Naive thymus-derived CD4-positive, alpha-beta T cell (primary cell): ENCODE data around the gene ZDHHC16. TPM values are rescaled to one million over a fixed set of nuclear protein-coding genes. Genes with fewer than 3 reads are reported as not detected.
A peak's percentile ranks its signal among the peaks of the same experiment; 100 is the strongest.

Source experiments
- ATAC-seq: fragments of 150-1000 bp; cut with Tn5 transposase; 2 replicates; pipeline ENCODE4 v1.10.0; 2021; ENCODE audit warnings: mild to moderate bottlenecking, moderate library complexity
- CTCF ChIA-PET: fragments of 350-600 bp; sonication (Branson Sonifier 250); formaldehyde crosslinking; loops from one replicate; lab custom pipeline; 2021; ENCODE audit warnings: antibody characterized with exemption; lab: Charles Lee
- POLR2A ChIA-PET: fragments of 350-600 bp; sonication (Branson Sonifier 250); formaldehyde crosslinking; loops from one replicate; lab custom pipeline; 2021; ENCODE audit warnings: antibody characterized with exemption, inconsistent platforms; lab: Charles Lee
- DNase-seq, 9 donors: peaks; one replicate each; pipeline versions ENCODE4 v3.0.0 to v3.0.0-alpha.2; 2020 to 2022; ENCODE audit warnings: mixed read lengths in 1 of 9
- H3K27ac ChIP-seq: one replicate; pipeline ENCODE4 v1.7.0; 2013; ENCODE audit warnings: mild to moderate bottlenecking, low read depth, low read length, moderate library complexity
- H3K27me3 ChIP-seq, 2 donors: one replicate each; pipeline ENCODE4 v1.7.0; 2013; ENCODE audit warnings: low read length in 2 of 2, mild to moderate bottlenecking in 2 of 2, moderate library complexity in 2 of 2; ENCODE audit not compliant: control insufficient read depth in 2 of 2, insufficient read depth in 2 of 2
- H3K36me3 ChIP-seq, 3 experiments: 1 replicate in 2 of 3; 2 replicates in 1 of 3; pipeline ENCODE4 v1.7.0; 2013; ENCODE audit warnings: low read length in 3 of 3, mild to moderate bottlenecking in 3 of 3, moderate library complexity in 1 of 3; ENCODE audit not compliant: insufficient read depth in 3 of 3, control insufficient read depth in 2 of 3
- H3K4me1 ChIP-seq, 2 donors: one replicate each; pipeline ENCODE4 v1.7.0; 2013; ENCODE audit warnings: low read length in 2 of 2, mild to moderate bottlenecking in 2 of 2, moderate library complexity in 1 of 2; ENCODE audit not compliant: control insufficient read depth in 2 of 2, insufficient read depth in 2 of 2
- H3K4me3 ChIP-seq: 2 replicates; pipeline ENCODE4 v1.7.0; 2013; ENCODE audit warnings: mild to moderate bottlenecking, low read length
- H3K9me3 ChIP-seq, 3 experiments: 1 replicate in 2 of 3; 2 replicates in 1 of 3; pipeline ENCODE4 v1.7.0; 2013; ENCODE audit warnings: low read length in 3 of 3; ENCODE audit not compliant: control insufficient read depth in 2 of 3
- H3K27ac Mint-ChIP-seq, 9 donors: one replicate each; pipeline ENCODE4 v1.8.0; 2020 to 2022; ENCODE audit warnings: mixed read lengths in 9 of 9, mild to moderate bottlenecking in 8 of 9, moderate library complexity in 5 of 9, inconsistent platforms in 2 of 9
- H3K27me3 Mint-ChIP-seq, 5 donors: one replicate each; pipeline ENCODE4 v1.8.0; 2021 to 2022; ENCODE audit warnings: mixed read lengths in 5 of 5, mild to moderate bottlenecking in 1 of 5
- H3K36me3 Mint-ChIP-seq, 5 donors: one replicate each; pipeline ENCODE4 v1.8.0; 2020 to 2022; ENCODE audit warnings: mixed read lengths in 5 of 5, mild to moderate bottlenecking in 3 of 5, inconsistent platforms in 1 of 5
- H3K4me1 Mint-ChIP-seq, 7 donors: one replicate each; pipeline ENCODE4 v1.8.0; 2020 to 2022; ENCODE audit warnings: mixed read lengths in 7 of 7, mild to moderate bottlenecking in 3 of 7, inconsistent platforms in 1 of 7
- H3K4me3 Mint-ChIP-seq, 10 donors: one replicate each; pipeline ENCODE4 v1.8.0; 2020 to 2022; ENCODE audit warnings: mild to moderate bottlenecking in 10 of 10, mixed read lengths in 10 of 10, moderate library complexity in 6 of 10, inconsistent platforms in 2 of 10
- H3K9me3 Mint-ChIP-seq, 11 donors: one replicate each; pipeline ENCODE4 v1.8.0; 2020 to 2022; ENCODE audit warnings: mixed read lengths in 11 of 11, mild to moderate bottlenecking in 4 of 11, inconsistent platforms in 1 of 11, moderate library complexity in 1 of 11
- intact Hi-C, 2 donors: fragments of 100-400 bp; cut with micrococcal nuclease; formaldehyde crosslinking; loops; one replicate each; pipeline ENCODE4 v1.15.1; 2023
- polyA plus RNA-seq, 2 donors: library from polyadenylated mRNA; unstranded; fragments of 300-500 nt; fragmentation: Illumina TruSeq; gene quantifications; one replicate each; pipeline ENCODE4 v1.2.3, GENCODE V29; 2021
- total RNA-seq, 6 experiments: library from RNA in 5 of 6; stranded (reverse) in 5 of 6; gene quantifications; 1 replicate in 5 of 6; 2 replicates in 1 of 6; pipeline ENCODE4 v1.2.3 and lab custom pipeline; 2021 to 2026

ZDHHC16 gene
- total and polyA plus RNA-seq, 7 experiments from 2014 or later, result 13.2 to 38.8 (median 26.8) TPM

DNA sequence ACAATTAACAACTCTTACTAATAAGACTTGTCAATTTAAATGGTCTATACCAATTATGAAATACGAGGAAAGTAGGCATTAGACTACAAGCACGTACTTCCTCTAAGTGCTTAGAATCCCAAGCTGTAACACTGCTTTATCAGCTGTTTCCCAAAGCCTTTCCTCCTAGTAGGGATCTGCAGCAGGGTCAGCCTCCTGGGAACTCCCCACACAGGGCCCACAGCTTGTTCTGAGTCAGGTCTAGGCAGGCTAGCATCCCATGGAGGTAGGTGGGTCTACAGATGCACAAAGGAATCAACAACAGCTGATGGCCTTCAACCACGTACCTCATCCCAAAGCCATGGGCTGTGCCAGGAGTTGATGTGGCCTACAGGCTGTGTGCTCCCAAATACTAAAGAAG, 37.5 kb downstream of the ZDHHC16 start:
- no peak for DNase-seq
- no peaks in the 10 kb centered on the region for H3K4me1 ChIP-seq
- Mint-ChIP-seq H3K27ac (peak overlapping the region in 2 of 9 donors; percentile 62), H3K27me3 (no peaks in the 10 kb centered on the region), H3K36me3 (peaks cover 0 to 26% (median 13%) of the 10 kb centered on the region in 5 donors), H3K4me3 (no peak overlapping the region), H3K4me1 (peaks cover 1 to 22% (median 14%) of the 10 kb centered on the region in 7 donors), H3K9me3 (no peaks in the 10 kb centered on the region)
- no peak for ATAC-seq
- H3K27ac ChIP-seq, result no peak overlapping the region
- intact Hi-C loops, result loop anchor here in 1 of 2 donors (2.0 kb wide), 1 partner anchor 15 kb away; the partner anchor contains the start of genes MMS19 and UBTD1
- no peaks in the 10 kb centered on the region for H3K9me3 ChIP-seq
- ChIA-PET CTCF (interaction anchor here (0.7 kb wide), 1 partner anchor 38 kb away, joined by 4 read pairs; no protein-coding TSS in a partner anchor), POLR2A (no interaction called here)
- H3K4me3 ChIP-seq, result no peak overlapping the region
- H3K27me3 ChIP-seq, result no peaks in the 10 kb centered on the region
- H3K36me3 ChIP-seq, result peaks cover 9 to 49% (median 12%) of the 10 kb centered on the region in 3 experiments

DNA sequence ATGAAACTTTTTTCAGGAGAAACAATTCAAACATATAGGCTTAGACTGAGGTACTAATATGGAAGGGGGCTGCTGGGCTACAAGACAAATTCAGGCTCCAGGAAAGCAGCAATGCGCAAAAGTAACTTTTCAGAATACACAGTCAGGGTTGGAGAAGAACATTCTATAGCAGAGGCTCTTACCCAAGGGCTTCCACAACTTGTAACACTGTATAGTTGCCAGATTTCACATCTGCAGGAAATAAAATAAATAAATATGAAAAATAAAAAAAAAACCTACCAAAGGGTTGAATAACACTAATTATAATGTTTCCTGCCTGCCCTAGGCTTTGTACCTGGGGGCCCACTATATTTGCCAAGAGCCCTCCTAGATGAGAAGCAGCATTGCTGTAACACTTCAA, 37.9 kb downstream of the ZDHHC16 start:
- peaks cover 9 to 46% (median 11%) of the 10 kb centered on the region in 3 experiments for H3K36me3 ChIP-seq
- no peaks in the 10 kb centered on the region for H3K9me3 Mint-ChIP-seq
- CTCF ChIA-PET, result no interaction called here
- no peaks in the 10 kb centered on the region for H3K27me3 Mint-ChIP-seq
- H3K36me3 Mint-ChIP-seq, result peaks cover 0 to 25% (median 13%) of the 10 kb centered on the region in 5 donors
- DNase-seq (no peak), ATAC-seq (no peak)
- POLR2A ChIA-PET, result interaction anchor here (0.6 kb wide), 1 partner anchor 9 kb away, joined by 4 read pairs; no protein-coding TSS in a partner anchor
- no peaks in the 10 kb centered on the region for H3K4me1 ChIP-seq
- peak overlapping the region in 2 of 9 donors; percentile 62 for H3K27ac Mint-ChIP-seq
- H3K27ac ChIP-seq, result no peak overlapping the region
- H3K4me3 ChIP-seq, result no peak overlapping the region
- H3K27me3 ChIP-seq, result no peaks in the 10 kb centered on the region
- H3K9me3 ChIP-seq, result no peaks in the 10 kb centered on the region
- intact Hi-C loops, result loop anchor here in 1 of 2 donors (2.0 kb wide), 1 partner anchor 15 kb away; the partner anchor contains the start of genes MMS19 and UBTD1
- peaks cover 3 to 26% (median 18%) of the 10 kb centered on the region in 7 donors for H3K4me1 Mint-ChIP-seq
- no peak overlapping the region for H3K4me3 Mint-ChIP-seq

DNA sequence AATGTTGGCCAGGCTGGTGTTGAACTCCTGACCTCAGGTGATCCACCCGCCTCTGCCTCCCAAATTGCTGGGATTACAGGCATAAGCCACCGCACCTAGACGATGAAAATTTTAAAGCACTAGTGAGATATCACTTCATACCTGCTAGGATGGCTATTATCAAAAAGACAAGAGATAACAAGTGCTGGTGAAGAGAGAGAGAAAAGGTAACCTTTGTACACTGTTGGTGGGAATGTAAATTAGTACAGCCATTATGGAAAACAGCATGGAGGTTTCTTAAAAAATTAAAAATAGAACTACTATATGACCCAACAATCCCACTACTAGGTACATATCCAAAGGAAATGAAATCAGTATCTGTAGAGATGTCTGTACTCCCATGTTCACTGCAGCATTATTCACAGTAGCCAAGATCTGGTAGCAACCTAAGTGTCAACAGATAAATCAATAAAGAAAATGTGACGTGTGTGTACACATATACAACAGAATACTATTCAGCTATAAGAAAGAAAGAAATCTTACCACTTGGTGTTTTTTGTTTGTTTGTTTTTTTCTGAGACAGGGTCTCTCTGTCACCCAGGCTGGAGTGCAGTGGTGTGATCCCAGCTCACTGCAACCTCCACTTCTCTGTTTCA, 39.8 kb downstream of the ZDHHC16 start:
- Histone ChIP-seq H3K9me3 (no peaks in the 10 kb centered on the region), H3K27ac (no peak overlapping the region), H3K4me3 (no peak overlapping the region), H3K27me3 (no peaks in the 10 kb centered on the region), H3K36me3 (peaks cover 0 to 28% (median 6%) of the 10 kb centered on the region in 3 experiments), H3K4me1 (peaks cover 0 to 6% of the 10 kb centered on the region in 2 donors)
- DNase-seq (no peak), ATAC-seq (no peak)
- Mint-ChIP-seq H3K9me3 (no peaks in the 10 kb centered on the region), H3K4me3 (no peak overlapping the region), H3K36me3 (peaks cover 0 to 11% (median 7%) of the 10 kb centered on the region in 5 donors), H3K27ac (peak overlapping the region in 1 of 9 donors; percentile 8), H3K4me1 (peaks cover 8 to 41% (median 35%) of the 10 kb centered on the region in 7 donors), H3K27me3 (no peaks in the 10 kb centered on the region)
- intact Hi-C loops, result no loop called here
- POLR2A ChIA-PET, result no interaction called here
- CTCF ChIA-PET, result no interaction called here

DNA sequence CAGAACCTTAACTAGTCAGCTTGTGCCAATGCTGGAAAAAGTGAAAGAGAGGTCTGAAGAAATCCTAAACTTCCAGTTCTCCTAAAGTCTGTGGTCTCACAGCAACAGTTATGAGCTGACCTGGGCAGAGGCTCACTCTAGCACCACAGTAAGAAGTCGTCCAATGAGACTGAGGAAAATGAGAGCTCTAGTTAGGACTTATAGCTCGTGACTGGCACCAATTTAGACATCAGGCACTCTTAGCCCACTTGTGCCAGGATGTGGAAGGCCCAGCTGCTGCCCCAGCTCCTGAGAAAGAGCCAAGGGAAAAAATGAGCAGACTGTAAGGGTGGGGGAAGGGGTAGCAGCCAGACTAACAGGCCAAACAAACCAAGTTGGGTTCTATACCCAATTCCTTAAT, 44.6 kb downstream of the ZDHHC16 start:
- Histone ChIP-seq H3K27ac (no peak overlapping the region), H3K4me3 (no peak overlapping the region), H3K4me1 (peaks cover 4 to 25% of the 10 kb centered on the region in 2 donors), H3K9me3 (no peaks in the 10 kb centered on the region), H3K27me3 (no peaks in the 10 kb centered on the region), H3K36me3 (peaks cover 0 to 13% (median 0%) of the 10 kb centered on the region in 3 experiments)
- CTCF ChIA-PET, result no interaction called here
- ATAC-seq, result no peak
- H3K27ac Mint-ChIP-seq, result peak overlapping the region in 6 of 9 donors; percentile 17 to 70 (median 55)
- DNase-seq, result no peak
- POLR2A ChIA-PET, result interaction anchor here (1.1 to 1.5 kb wide), 2 partner anchors 9 to 64 kb away, joined by 3 read pairs; no protein-coding TSS in a partner anchor
- no peaks in the 10 kb centered on the region for H3K9me3 Mint-ChIP-seq
- H3K36me3 Mint-ChIP-seq, result peaks cover 0 to 4% (median 0%) of the 10 kb centered on the region in 5 donors
- peak overlapping the region in 5 of 10 donors; percentile 6 to 56 (median 27) for H3K4me3 Mint-ChIP-seq
- intact Hi-C loops, result loop anchor here in 1 of 2 donors (10.0 kb wide), 1 partner anchor 656 kb away; the partner anchor contains the start of gene LCOR
- H3K4me1 Mint-ChIP-seq, result peaks cover 28 to 72% (median 57%) of the 10 kb centered on the region in 7 donors
- no peaks in the 10 kb centered on the region for H3K27me3 Mint-ChIP-seq

DNA sequence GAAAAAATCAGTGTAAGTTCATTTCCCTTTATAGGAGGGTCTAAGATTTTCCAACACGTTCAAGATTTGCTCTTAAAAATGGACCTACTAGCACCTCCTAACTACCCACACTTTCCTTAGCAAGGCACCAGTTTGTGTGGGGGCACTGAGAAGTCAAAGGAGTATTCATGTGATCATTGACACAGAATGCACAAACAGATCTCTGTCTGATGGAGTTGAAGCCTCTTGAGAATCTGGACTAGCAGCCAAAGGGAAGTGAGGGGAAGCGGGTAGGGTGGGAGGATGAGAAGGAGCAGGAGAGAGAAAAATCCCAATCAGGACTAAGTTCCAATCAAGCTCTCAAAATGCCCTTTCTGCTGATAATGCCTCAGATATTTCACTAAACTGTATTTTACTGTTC, 48.2 kb downstream of the ZDHHC16 start:
- Mint-ChIP-seq H3K36me3 (peaks cover 0 to 2% (median 0%) of the 10 kb centered on the region in 5 donors), H3K27me3 (no peaks in the 10 kb centered on the region), H3K9me3 (no peaks in the 10 kb centered on the region), H3K27ac (peak overlapping the region in 7 of 9 donors; percentile 87 to 96 (median 93)), H3K4me1 (peaks cover 37 to 75% (median 63%) of the 10 kb centered on the region in 7 donors), H3K4me3 (peak overlapping the region in 4 of 10 donors; percentile 12 to 98 (median 50))
- ChIA-PET POLR2A (interaction anchor here (1.4 to 1.6 kb wide), 2 partner anchors 9 to 17 kb away, joined by 4 to 5 read pairs; no protein-coding TSS in a partner anchor), CTCF (interaction anchor here (1.4 kb wide), 1 partner anchor 60 kb away, joined by 6 read pairs; no protein-coding TSS in a partner anchor)
- H3K9me3 ChIP-seq, result no peaks in the 10 kb centered on the region
- no peaks in the 10 kb centered on the region for H3K27me3 ChIP-seq
- intact Hi-C loops, result loop anchor here in 1 of 2 donors (10.0 kb wide), 1 partner anchor 659 kb away; the partner anchor contains the start of gene LCOR
- no peak for ATAC-seq
- H3K27ac ChIP-seq, result peak overlapping the region; percentile 73
- H3K36me3 ChIP-seq, result peaks cover 0 to 11% (median 0%) of the 10 kb centered on the region in 3 experiments
- peaks cover 18 to 45% of the 10 kb centered on the region in 2 donors for H3K4me1 ChIP-seq
- no peak for DNase-seq
- H3K4me3 ChIP-seq, result no peak overlapping the region

DNA sequence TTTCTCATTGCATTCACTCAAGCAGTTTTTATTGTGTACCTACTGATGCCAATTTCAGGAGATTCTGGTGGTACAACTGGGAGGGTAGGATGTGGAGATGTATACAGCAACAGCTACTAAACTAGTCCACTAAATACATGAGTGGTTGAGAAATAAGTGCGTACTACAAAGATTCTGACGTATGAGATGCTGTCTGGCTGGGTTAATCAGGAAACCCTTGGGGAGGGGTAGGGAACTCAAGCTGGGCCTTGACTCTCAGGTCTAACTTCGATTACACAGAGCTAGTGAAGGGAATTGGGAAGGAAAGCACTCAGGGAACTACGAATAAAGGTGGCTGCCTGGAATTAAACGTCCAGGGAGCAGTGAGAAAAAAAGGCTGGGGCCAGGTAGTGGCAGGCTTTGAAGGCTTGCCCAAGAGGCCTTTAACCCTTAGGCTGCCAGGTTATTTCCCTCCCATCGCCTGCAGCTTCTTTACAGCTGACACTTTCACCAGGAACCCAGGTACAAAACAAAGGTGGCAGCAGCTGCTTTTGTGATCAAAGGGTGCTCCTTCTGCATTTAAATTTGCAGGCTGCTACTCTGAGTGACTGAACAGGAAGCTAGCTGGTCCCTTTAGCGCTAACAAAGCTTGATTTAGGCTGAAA, 49.0 kb downstream of the ZDHHC16 start:
- H3K27ac ChIP-seq, result peak overlapping the region; percentile 73
- Mint-ChIP-seq H3K4me3 (peak overlapping the region; percentile 49 to 98 (median 77)), H3K27ac (peak overlapping the region; percentile 67 to 96 (median 89)), H3K27me3 (peaks cover 0 to 5% (median under 1%) of the 10 kb centered on the region in 5 donors), H3K9me3 (no peaks in the 10 kb centered on the region), H3K4me1 (peaks cover 34 to 70% (median 56%) of the 10 kb centered on the region in 7 donors), H3K36me3 (peaks cover 0 to 2% (median 0%) of the 10 kb centered on the region in 5 donors)
- H3K4me1 ChIP-seq, result peaks cover 20 to 52% of the 10 kb centered on the region in 2 donors
- ChIA-PET CTCF (interaction anchor here (0.8 to 1.4 kb wide), 4 partner anchors 29 to 88 kb away, joined by 3 to 6 read pairs (median 4); no protein-coding TSS in a partner anchor), POLR2A (interaction anchor here (0.8 to 1.6 kb wide), 3 partner anchors 8 to 70 kb away, joined by 4 to 5 read pairs (median 5); no protein-coding TSS in a partner anchor)
- no peak overlapping the region for H3K4me3 ChIP-seq
- no peaks in the 10 kb centered on the region for H3K9me3 ChIP-seq
- ATAC-seq (no peak), DNase-seq (peak in 7 of 9 donors; percentile 28 to 74 (median 58))
- intact Hi-C loops, result loop anchor here (5.0 to 10.0 kb wide), 4 partner anchors 33 to 663 kb away; partner anchors contain the start of gene LCOR (in 2 of the 2)
- peaks cover 0 to 11% (median 0%) of the 10 kb centered on the region in 3 experiments for H3K36me3 ChIP-seq
- no peaks in the 10 kb centered on the region for H3K27me3 ChIP-seq
